OCI-LY3 (cell line): ENCODE data around the gene CHGA.

ENCODE experiments used
- EZH2phosphoT487 ChIP-seq: fragments of 200-600 bp; shearing (Covaris generic); IDR thresholded peaks from 2 replicates; pipeline ENCODE4 v1.6.1; 2018; ENCODE audit warnings: antibody characterized with exemption, mixed run types, low read depth
- TF ChIP-seq, protein P1 (sequence below): fragments of 200-600, 300-600 bp; sonication (generic); IDR thresholded peaks from 2 replicates; pipeline ENCODE4 v1.5.1; 2014; ENCODE audit warnings: antibody characterized with exemption, low read length, low read depth

- TF ChIP-seq, protein P1, sequence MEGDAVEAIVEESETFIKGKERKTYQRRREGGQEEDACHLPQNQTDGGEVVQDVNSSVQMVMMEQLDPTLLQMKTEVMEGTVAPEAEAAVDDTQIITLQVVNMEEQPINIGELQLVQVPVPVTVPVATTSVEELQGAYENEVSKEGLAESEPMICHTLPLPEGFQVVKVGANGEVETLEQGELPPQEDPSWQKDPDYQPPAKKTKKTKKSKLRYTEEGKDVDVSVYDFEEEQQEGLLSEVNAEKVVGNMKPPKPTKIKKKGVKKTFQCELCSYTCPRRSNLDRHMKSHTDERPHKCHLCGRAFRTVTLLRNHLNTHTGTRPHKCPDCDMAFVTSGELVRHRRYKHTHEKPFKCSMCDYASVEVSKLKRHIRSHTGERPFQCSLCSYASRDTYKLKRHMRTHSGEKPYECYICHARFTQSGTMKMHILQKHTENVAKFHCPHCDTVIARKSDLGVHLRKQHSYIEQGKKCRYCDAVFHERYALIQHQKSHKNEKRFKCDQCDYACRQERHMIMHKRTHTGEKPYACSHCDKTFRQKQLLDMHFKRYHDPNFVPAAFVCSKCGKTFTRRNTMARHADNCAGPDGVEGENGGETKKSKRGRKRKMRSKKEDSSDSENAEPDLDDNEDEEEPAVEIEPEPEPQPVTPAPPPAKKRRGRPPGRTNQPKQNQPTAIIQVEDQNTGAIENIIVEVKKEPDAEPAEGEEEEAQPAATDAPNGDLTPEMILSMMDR = no peak
- TF ChIP-seq EZH2phosphoT487 = no peak
Observed at GRCh38 chr14:92967346-92967926, 44.5 kb downstream of the CHGA start.
